B cell (primary cell): ENCODE data around the gene NOC2L.

Experiments
- EZH2 ChIP-seq: IDR thresholded peaks from 2 replicates; pipeline ENCODE4 v1.6.1; 2012; ENCODE audit warnings: borderline replicate concordance, low read depth, mild to moderate bottlenecking, moderate library complexity, low read length; ENCODE audit not compliant: insufficient read depth, poor library complexity, severe bottlenecking
- TF ChIP-seq, protein P1 (sequence below): fragments of 200-600 bp; IDR thresholded peaks from one replicate; pipeline ENCODE4 v1.8.0; 2022; ENCODE audit warnings: antibody characterized with exemption, mild to moderate bottlenecking

DNA sequence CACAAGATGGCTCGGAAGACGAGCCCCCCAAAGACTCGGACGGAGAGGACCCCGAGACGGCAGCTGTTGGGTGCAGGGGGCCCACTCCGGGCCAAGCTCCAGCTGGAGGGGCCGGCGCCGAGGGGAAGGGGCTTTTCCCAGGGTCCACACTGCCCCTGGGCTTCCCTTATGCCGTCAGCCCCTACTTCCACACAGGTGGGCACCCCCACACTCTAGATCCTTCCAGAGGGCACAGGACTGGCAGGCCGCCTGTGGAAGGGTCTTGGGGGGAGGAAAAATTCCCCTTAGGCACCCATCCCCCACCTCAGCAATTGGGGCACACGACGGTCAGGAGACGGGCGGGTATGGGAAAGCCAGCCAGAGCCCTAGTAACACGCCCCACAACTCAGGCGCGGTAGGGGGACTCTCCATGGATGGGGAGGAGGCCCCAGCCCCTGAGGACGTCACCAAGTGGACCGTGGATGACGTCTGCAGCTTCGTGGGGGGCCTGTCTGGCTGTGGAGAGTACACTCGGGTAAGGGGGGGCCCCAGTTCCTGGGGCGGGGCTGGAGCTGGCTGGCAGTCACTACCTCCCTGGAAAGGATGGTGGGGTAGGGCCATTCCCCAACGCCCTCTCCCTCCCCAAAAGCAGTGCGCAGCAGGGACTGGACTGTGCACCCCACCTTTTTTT, 16.1 kb downstream of the NOC2L start:
- TF ChIP-seq, protein P1, sequence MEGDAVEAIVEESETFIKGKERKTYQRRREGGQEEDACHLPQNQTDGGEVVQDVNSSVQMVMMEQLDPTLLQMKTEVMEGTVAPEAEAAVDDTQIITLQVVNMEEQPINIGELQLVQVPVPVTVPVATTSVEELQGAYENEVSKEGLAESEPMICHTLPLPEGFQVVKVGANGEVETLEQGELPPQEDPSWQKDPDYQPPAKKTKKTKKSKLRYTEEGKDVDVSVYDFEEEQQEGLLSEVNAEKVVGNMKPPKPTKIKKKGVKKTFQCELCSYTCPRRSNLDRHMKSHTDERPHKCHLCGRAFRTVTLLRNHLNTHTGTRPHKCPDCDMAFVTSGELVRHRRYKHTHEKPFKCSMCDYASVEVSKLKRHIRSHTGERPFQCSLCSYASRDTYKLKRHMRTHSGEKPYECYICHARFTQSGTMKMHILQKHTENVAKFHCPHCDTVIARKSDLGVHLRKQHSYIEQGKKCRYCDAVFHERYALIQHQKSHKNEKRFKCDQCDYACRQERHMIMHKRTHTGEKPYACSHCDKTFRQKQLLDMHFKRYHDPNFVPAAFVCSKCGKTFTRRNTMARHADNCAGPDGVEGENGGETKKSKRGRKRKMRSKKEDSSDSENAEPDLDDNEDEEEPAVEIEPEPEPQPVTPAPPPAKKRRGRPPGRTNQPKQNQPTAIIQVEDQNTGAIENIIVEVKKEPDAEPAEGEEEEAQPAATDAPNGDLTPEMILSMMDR: no peak
- no peak for TF ChIP-seq EZH2
